Measurements from ENCODE around the gene PCDH19. TPM values are rescaled to one million over a fixed set of nuclear protein-coding genes. Genes with fewer than 3 reads are reported as not detected.
"Not testable (repeated sequence)": the region's sequence is repeated elsewhere in the genome, so short reads cannot be mapped to it uniquely, and the experiment has no call there.

Gene PCDH19, protein sequence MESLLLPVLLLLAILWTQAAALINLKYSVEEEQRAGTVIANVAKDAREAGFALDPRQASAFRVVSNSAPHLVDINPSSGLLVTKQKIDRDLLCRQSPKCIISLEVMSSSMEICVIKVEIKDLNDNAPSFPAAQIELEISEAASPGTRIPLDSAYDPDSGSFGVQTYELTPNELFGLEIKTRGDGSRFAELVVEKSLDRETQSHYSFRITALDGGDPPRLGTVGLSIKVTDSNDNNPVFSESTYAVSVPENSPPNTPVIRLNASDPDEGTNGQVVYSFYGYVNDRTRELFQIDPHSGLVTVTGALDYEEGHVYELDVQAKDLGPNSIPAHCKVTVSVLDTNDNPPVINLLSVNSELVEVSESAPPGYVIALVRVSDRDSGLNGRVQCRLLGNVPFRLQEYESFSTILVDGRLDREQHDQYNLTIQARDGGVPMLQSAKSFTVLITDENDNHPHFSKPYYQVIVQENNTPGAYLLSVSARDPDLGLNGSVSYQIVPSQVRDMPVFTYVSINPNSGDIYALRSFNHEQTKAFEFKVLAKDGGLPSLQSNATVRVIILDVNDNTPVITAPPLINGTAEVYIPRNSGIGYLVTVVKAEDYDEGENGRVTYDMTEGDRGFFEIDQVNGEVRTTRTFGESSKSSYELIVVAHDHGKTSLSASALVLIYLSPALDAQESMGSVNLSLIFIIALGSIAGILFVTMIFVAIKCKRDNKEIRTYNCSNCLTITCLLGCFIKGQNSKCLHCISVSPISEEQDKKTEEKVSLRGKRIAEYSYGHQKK (N-terminal part only)
- under 0.01 TPM in 1 of 2 replicates, not detected in the other for total RNA-seq
- 0.03 TPM for polyA plus RNA-seq (2012)

DNA sequence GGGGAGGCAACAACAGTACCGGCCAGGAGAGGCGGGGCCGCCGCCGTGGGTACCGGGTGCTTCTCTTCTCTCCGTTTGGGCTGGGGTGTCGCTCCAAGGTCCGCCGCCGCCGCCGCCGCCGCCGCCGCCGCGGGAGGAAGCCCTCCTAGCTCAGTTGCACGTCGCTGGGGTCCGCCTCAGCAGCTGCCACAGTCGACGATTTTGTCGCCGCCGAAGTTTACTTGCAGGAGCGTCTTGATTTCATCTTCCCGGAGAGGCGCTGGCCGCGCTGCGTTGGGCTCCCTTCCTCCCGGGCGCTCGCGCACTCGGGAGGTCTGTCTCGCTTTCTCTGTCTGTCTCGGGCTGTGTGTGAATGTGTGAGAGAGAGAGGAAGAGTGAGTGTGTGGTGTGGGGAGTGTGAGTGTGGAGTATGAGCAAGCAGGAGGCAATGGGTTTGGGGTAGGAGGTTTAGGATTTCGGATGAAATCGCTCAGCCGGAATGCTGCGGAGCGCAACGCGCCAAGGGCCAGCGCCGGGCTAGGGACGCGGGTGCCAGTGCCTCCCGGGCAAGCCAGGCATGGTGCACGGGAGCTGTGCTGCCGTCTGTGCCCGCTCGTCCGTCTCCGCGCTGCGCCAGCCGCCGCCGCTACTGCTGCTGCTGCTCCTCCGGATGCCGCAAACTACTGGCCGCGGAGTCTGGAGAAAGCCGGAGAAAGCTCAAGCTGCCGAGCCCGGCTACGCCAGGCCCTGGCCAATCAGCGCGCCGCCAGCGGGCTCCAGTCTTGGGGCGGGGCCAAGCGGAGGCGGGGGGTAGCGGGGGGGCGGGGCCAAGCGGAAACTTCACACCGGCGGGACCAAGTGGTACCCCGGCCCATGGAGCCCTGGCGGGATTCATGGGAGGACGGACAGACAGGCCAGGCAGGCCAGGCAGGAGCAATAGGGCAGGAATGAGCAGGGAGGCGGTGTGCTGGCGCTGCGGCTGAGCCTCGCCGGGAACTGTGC lies at the start of gene PCDH19:
Gene PCDH19, minus strand, starts transcription at position 664 of the 981 bp plus-strand sequence. CDS start 1,676 bp downstream, outside the sequence.
- no peak for DNase-seq (ENCODE audit: low read depth)

DNA sequence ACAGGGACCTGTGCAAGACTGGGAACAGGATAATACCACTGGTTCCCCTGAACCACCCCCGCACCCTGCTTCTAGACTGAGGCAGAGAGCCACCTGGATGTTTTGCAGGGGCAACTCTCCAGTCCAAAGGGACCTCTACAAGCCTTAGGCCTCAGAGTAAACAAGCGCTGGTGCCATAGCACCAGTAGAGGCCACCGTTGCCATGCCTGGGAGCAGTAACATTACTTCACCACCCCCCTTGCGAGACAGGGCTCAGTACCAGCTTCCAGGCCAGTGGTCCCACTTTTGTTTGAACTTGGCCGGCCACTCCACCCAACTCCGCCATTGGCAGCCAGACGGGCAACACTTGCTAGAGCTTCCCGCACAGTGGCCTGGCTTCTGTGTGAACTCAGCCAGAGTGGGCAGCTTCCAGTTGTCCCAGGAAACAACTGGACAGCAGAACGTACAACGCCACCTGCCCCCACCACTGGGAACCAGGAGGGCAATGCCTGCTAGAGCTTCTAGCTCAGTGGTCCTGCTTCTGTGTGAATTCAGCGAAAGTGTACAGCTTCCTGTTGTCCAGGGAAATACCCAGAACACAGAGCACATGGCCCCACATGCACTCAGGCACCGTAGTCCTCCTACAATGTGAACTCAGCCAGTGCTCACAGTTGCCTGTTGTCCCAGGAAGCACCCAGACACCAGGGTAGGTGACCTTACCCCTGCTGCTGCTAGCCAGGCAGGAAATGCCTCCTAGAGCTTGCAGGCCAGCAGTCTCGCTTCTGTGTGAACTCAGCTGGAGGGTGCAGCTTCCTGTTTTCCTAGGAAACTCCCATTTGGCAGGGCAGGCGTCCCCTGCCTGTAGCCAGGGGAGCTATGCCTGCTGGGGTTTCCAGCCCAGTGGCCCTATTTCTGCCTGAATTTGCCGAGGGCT lies 39.9 kb upstream of the PCDH19 start:
- DNase-seq (ENCODE audit: low read depth): no peak

DNA sequence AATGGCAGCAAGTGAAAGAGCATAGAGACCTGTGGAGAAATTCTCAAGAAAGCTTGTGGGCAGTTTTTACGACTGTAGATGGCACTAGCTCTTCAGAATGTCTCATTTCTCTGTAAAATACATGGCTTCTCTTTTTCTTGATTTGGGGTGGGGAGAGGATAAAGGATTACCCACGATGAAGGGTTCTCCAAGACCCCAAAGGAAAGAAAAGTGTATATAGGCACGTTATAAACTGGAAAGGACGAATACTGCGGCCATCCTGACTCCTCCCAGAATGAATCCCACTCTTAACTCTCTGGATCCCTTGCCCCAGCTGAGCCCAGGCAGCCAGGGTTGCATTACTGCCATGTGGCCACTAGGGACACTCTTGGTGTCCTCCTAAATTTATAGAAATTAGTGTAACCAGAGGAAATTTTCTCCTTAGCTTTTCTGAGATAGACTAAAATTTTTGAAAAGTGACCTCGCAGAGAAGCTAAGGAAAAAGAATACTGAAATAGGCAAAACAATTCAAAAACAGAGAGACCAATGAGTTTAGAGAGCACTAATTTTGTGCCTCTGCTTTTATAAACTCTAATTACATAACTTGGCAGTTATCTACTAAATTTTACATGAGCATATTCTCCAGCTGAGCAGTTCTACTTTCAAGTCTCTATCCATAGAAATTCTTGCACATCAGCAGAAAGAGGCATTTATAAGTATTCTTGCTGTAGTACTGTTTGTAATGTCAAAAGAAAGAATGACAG lies 37.8 kb upstream of the PCDH19 start:
- DNase-seq (ENCODE audit: low read depth): peak; percentile 4

DNA sequence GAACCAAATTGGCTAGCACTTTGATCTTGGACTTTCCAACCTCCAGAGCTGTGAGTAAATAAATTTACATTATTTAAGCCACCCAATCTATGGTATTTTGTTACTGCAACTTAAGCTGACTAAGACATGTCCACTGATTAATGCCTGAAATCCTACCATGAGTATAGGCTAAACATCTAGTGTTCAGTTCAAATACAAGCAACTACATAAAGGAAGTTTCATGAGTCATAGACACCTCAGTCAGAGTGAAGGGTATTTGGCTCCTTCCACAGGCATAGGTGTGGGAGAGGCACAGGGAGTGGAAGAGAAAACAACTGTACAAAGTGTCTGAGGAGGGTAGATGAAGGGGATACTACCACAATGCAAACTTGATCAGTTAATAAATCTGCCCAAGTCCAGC lies 35.5 kb upstream of the PCDH19 start:
- no peak for DNase-seq (ENCODE audit: low read depth)

DNA sequence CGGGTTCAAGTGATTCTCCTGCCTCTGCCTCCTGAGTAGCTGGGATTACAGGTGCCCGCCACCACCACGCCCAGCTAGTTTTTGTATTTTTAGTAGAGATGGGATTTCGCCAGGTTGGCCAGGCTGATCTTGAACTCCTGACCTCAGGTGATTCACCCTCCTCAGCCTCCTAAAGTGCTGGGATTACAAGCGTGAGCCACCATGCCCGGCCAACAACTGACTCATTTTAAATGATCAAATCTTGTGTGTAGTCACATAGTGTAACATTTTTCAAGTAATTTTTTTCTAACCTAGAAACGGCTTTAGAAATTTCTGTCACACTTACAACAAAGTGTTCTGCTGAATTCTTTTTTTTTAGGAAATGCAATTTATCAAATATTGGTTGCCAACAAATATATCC lies 31.2 kb upstream of the PCDH19 start:
- not testable (repeated sequence) for DNase-seq (ENCODE audit: low read depth)

DNA sequence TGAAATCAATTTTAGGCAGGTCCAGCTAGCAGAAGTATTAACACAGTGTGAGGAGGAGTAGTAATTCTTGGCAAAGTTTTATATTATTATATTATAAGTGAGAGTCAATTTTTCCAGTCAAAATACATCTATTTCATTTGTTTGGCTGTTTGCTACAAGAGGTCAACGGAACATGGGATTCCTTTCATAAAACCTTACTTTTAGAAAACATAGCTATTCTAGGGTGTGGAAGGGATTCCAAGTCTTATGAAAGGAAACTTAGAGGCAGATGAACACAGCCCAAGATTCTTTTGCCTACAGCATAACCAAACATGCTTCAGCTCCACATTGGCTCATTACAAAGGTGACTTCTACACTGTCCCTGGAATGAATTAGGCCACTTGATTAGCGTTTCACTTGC lies 29.9 kb upstream of the PCDH19 start:
- DNase-seq (ENCODE audit: low read depth): no peak

DNA sequence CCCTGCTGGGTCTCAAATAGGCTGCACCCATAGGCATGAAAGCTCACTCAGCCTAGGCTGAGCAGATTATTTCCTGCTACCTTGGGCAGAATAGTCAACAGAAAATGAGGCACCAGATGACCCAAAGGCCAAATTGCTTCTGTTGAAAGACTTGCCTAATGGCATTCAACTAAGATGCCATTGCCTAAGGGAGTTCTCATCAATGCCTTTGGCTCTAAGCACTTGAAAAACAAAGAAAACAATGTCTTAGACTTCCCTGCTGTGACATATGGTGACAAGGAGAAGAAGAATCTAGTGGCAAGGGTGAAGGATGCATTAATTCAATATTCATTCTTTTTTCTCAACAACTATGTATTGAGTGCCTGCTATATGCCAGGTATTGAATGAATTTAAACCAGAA lies 25.7 kb upstream of the PCDH19 start:
- no peak for DNase-seq (ENCODE audit: low read depth)

DNA sequence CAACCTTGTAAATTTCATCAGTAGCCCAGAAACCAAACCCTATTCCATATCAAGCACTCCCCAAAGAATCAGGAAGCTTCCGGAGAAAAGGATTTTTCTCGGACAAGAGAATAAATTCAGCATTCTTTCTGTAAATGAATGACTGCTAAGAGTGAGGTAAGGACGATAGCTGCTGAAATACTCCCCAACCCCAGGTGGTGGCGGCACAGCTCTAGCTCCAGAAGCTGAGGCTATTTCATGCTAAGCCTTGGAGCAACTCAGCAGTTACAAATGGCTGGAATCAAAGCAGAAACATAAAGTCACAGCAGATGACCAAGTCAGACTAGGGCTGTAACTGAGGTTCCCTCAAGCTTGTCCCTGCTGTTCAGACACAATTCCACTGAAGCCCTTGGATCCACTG lies 13.9 kb upstream of the PCDH19 start:
- no peak for DNase-seq (ENCODE audit: low read depth)

DNA sequence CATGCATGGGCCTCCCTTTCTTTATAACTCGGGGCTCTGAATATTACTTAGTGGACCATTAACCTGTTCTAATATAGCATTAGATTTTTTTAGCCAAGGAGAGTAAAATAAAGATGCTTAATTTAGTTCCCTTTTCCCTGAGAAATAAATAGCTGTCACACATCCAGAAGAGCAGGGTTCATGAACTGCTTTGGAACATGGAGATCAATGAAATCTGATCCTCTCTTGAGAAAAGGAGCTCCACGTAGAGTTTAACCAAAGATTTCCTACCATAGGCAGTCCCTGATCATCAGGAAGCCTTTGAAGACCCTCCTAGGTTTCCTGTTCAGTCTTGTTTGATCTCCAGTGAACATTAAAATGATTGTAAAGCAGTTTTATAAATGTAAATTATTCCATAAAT lies 8.5 kb upstream of the PCDH19 start:
- DNase-seq (ENCODE audit: low read depth): no peak

DNA sequence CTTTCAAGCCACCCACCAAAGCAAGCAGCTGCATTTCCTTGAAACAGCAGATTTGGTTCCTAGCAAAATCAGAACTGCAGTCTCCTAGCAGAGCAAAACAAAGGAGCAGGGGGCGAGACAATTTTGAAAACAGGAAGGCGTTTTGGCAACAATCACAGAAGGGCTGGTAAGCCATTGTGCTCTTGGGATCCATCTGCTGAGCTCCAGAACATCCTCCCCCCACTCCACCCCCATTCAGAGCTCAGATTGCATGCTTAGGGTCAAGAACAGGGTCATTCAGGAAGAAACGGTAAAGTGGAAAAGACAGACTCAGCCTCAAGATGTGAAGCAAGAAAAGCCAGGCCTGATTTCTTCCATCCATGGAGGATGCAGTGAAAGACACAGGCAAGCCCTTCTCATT lies 7.6 kb upstream of the PCDH19 start:
- DNase-seq (ENCODE audit: low read depth): no peak

DNA sequence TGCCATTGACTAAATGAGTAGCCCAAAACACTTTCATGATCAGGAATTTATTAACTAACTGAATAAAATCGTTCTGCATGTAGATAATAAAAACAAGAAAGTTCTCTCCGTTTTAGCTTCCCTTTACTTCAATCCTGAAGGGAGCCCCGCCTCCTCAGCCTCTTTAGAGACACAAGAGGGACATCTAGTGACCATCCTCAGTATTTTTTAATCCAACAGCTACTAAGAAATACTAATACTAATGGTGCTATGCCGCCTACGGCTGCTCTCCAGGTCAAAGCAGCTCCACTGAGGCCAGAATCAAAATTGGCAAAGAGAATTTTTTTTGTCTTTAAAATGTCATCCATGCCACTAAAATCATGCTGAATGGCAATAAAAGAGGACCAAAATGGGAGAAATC lies 3.2 kb upstream of the PCDH19 start:
- peak; percentile 44 for DNase-seq (ENCODE audit: low read depth)

DNA sequence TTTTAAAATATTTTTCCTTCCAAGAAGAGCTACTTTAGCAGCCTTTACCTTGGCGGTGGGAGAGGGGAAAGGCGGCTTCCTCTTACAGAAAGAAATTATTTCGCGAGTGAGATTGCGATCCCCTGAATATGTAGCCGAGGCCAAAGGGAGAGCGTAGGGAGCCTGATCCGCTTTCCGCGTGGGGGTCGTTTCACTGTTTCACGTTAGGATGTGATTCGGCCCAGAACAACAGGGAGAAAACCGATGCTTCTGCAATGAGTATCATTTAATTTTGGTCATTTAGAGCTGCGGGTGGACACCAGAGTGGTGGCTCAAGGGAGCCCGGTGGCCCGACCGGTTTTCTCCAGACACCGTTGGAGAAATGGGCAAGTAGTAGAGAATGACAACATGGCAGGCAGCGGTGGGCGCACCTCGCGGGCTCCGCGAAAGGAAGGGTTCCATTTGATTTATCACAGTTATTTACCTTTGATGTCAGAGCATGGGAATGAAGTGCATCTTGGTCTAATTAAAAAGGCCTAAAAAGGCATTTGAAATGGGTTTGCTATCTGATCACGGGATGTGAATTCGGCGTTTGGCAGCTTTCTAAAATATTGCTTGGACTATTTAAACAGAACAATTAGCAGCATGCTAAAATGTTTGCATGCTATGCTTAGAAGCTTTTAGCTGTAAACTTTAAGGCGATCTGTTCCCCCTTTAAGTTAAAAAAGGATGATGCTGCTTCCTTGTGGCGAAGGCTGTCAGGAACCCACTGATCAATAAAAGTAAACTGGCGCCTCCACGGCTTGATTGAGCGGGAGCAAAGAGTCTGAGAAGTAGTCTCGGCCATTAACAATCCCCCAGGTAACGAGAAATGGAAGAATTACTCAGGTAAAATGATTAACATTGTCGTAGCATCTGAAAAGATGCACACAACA lies 2.0 kb upstream of the PCDH19 start:
- DNase-seq (ENCODE audit: low read depth): no peak

DNA sequence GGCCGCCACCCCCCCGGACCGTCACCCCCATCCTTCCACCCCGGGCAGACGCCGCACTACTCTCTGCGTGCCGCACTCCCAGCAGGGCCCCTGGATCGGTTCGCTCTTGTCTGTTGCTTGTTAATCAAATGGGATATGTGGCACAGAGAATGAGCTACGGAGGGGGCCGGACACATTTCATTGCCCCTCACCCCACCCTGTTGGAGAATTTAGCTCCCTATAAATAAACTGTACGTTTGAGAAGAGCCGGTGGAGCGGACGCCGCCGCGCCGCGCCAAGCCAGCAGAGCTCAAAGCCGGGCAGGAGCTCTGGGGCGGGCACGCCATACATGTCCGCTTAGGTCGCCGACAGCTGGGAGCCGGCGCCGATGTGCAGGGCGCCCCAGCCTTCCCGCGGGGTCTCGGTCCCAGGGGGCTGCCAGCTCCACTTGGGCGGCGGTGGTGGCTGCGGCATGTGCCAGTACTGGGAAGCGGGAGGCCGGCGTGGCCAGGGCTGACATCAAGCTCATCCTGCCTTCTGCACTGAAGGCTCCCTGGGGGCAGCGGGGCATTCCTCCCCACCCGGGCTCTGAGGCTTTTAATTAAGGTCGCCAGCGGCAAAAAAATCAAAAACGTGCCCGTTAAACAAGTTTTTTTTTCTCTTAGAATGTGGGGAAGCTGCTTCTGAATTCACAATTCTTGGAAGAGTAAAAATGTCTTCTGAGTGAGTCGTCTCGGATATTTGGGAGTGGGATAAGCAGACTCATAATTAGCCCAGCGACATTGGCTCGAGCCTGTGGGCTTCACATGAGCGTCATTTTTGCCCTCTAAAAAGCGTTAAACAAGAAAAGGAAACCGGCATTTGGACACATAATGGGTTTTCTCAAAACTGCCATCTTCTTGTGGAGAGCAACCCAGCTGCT lies 1.1 kb upstream of the PCDH19 start:
- no peak for DNase-seq (ENCODE audit: low read depth)

DNA sequence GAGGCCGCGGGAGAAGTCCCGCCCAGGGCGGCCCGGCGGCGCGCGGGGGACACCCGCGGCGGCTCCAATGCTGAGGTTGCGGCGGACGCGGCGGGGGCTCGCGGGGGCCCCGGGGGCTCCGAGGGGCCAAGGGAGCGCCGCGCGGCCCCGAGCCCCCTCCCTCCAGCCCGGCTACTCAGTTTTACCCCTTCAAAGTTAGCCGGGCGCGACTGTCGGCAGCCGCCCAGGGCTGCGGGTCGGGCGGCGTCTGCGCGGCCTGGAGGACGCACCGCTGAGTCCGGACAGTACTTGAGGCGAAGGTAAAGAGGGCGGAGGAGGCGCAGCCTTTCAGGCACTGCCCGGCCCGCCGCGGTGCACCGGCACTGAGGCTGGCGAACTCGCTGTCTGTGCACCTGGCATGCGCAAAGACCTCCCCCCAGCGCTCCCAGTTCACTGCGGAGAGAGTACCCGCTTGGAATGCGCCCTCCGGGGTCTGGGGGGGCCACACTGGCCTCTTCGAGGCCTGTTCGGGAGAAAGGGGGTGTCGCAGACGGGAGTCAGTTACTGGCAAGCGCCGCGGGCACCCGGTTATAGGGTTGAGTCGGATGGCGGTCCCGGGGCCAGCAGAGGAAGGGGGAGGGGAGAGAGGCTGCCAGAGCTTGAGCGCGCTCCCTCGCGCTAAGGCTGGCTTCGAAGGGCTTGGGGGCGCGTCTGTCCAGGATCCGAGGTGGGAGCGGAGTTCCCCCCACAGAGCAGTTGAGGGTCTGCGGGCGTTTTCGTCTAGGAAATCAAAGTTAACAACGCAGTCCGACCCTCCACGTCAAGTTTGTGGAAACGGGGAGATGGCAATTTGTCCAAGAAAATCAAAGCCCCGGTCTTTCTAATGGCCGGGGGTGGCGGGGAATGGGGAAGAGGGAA lies 1.1 kb downstream of the PCDH19 start:
- no peak for DNase-seq (ENCODE audit: low read depth)

DNA sequence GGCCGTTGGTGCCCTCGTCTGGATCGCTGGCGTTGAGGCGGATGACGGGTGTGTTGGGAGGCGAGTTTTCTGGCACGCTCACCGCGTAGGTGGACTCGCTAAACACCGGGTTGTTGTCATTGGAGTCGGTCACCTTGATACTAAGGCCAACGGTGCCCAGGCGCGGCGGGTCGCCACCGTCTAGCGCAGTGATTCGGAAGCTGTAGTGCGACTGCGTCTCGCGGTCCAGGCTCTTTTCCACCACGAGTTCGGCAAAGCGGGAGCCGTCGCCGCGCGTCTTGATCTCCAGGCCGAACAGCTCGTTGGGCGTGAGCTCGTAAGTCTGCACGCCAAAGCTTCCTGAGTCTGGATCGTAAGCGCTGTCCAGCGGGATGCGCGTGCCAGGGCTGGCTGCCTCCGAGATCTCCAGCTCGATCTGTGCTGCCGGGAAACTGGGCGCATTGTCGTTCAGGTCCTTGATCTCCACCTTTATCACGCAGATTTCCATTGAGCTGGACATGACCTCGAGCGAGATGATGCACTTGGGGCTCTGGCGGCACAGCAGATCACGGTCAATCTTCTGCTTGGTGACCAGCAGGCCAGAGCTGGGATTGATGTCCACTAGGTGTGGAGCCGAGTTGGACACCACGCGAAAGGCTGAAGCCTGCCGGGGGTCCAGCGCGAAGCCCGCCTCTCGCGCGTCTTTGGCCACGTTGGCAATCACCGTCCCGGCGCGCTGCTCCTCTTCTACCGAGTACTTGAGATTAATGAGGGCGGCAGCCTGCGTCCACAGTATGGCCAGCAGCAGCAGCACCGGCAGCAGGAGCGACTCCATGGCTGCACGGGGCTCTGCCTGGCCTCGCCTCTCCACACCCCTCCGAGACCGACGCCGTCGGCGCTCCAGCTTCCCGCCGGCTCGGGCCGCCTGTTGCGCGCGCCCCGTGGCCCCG lies 2.0 kb downstream of the PCDH19 start:
- no peak for DNase-seq (ENCODE audit: low read depth)
